Stimulated activated memory B cell treated with anti-CD40 and anti-IgM and Interleukin-4, amounts not matched to agents 10 μg/mL and 1 μg/mL and 100 μg/mL, for 72 hours (primary cell): ENCODE results near the gene LRCOL1.

ENCODE experiments used
- ATAC-seq: fragments of 150-1000 bp; cut with Tn5 transposase; 2 replicates; pipeline ENCODE4 v1.10.0; 2021
- H3K27ac Mint-ChIP-seq: one replicate; pipeline ENCODE4 v1.8.0; 2022; ENCODE audit warnings: mild to moderate bottlenecking, mixed read lengths
- H3K27me3 Mint-ChIP-seq: one replicate; pipeline ENCODE4 v1.8.0; 2022; ENCODE audit warnings: mixed read lengths
- H3K36me3 Mint-ChIP-seq: one replicate; pipeline ENCODE4 v1.8.0; 2022; ENCODE audit warnings: mixed read lengths
- H3K4me1 Mint-ChIP-seq: one replicate; pipeline ENCODE4 v1.8.0; 2022; ENCODE audit warnings: mixed read lengths
- H3K4me3 Mint-ChIP-seq: one replicate; pipeline ENCODE4 v1.8.0; 2022; ENCODE audit warnings: mild to moderate bottlenecking, moderate library complexity, mixed read lengths
- H3K9me3 Mint-ChIP-seq: one replicate; pipeline ENCODE4 v1.8.0; 2022; ENCODE audit warnings: mixed read lengths

LRCOL1 gene

GRCh38 chr12:132610051-132610759 lies at the start of gene LRCOL1:
LRCOL1 (minus strand) TSS chr12:132610582; CDS start chr12:132606251, 4,331 bp downstream.
- H3K36me3 Mint-ChIP-seq: no peaks in the 10 kb centered on the region
- peaks cover 16% of the 10 kb centered on the region for H3K4me1 Mint-ChIP-seq
- H3K4me3 Mint-ChIP-seq: peak within 1 kb of the TSS; percentile 68
- peaks cover 64% of the 10 kb centered on the region for H3K27me3 Mint-ChIP-seq
- no peak for ATAC-seq
- H3K27ac Mint-ChIP-seq: peak within 1 kb of the TSS; percentile 11
- H3K9me3 Mint-ChIP-seq: peaks cover 3% of the 10 kb centered on the region

DNA sequence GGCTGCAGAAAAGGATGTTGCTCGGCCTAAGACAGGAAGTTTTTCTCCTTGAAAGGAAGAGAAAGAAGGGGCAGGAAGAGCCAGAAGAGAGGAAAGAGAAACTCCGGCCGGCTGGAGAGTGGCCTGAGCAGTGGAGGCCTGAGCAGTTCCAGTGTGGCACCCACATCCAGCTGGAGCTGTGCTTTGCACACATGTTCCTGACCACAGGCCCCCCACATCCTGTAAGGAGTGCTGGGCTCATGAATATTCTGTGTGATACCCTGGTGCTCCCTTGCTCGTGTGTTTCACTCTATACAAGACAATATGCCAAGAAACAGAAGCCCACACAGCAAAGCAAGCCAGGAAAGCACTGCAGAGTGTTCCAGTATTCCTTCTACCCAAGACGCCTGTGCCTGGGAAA lies 49.7 kb upstream of the LRCOL1 start:
- H3K36me3 Mint-ChIP-seq: peaks cover 72% of the 10 kb centered on the region
- no peak overlapping the region for H3K4me3 Mint-ChIP-seq
- H3K27me3 Mint-ChIP-seq: no peaks in the 10 kb centered on the region
- no peak for ATAC-seq
- peaks cover 4% of the 10 kb centered on the region for H3K4me1 Mint-ChIP-seq
- H3K27ac Mint-ChIP-seq: no peak overlapping the region
- no peaks in the 10 kb centered on the region for H3K9me3 Mint-ChIP-seq

GRCh38 chr12:132659146-132659545 lies 48.8 kb upstream of the LRCOL1 start:
- no peaks in the 10 kb centered on the region for H3K9me3 Mint-ChIP-seq
- no peak overlapping the region for H3K27ac Mint-ChIP-seq
- no peak overlapping the region for H3K4me3 Mint-ChIP-seq
- H3K27me3 Mint-ChIP-seq: no peaks in the 10 kb centered on the region
- H3K4me1 Mint-ChIP-seq: peaks cover 4% of the 10 kb centered on the region
- peaks cover 73% of the 10 kb centered on the region for H3K36me3 Mint-ChIP-seq
- no peak for ATAC-seq

GRCh38 chr12:132658149-132658894 lies 47.9 kb upstream of the LRCOL1 start:
- H3K9me3 Mint-ChIP-seq: no peaks in the 10 kb centered on the region
- no peak overlapping the region for H3K4me3 Mint-ChIP-seq
- H3K27me3 Mint-ChIP-seq: no peaks in the 10 kb centered on the region
- H3K27ac Mint-ChIP-seq: no peak overlapping the region
- peaks cover 4% of the 10 kb centered on the region for H3K4me1 Mint-ChIP-seq
- peaks cover 74% of the 10 kb centered on the region for H3K36me3 Mint-ChIP-seq
- ATAC-seq: no peak

DNA sequence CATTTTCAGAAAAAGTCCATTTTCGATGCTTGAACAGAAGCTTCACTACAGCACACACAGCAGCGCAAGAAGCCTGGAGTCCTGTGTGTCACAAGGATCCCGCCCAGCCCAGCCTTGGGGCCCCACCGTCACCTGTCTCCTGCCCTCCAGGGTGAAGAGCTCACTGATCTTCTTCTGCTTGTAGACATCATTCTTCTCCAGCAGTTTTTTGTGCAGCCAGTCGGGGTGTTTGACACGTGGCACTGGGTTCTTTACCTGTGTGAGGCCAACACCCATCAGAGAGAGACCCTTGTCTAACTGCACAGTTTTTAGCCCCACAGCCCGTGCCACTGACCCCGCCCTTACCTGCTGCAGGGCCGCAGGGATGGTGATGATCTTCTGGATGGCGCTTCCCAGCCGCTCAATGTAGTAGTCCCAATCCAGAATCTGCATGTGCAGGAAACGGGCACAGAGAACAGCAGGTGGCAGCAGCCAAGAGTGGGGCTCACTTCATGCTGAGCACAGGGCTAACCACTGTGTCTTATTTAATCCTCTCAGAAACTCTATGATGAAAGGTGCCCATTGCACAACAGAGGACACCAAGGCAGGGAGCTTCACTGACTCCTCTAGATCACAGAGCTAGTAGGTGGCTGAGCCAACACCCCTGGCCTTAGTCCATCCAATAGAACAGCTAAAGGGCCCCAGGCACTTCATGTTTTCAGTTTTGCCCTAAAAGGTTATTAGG lies 46.8 kb upstream of the LRCOL1 start:
- no peak for ATAC-seq
- no peak overlapping the region for H3K4me3 Mint-ChIP-seq
- H3K4me1 Mint-ChIP-seq: no peaks in the 10 kb centered on the region
- no peaks in the 10 kb centered on the region for H3K9me3 Mint-ChIP-seq
- no peaks in the 10 kb centered on the region for H3K27me3 Mint-ChIP-seq
- peaks cover 71% of the 10 kb centered on the region for H3K36me3 Mint-ChIP-seq
- H3K27ac Mint-ChIP-seq: no peak overlapping the region

- no peak overlapping the region for H3K4me3 Mint-ChIP-seq
- H3K36me3 Mint-ChIP-seq: peaks cover 63% of the 10 kb centered on the region
- H3K27me3 Mint-ChIP-seq: no peaks in the 10 kb centered on the region
Measured at GRCh38 chr12:132653567-132654290, 43.3 kb upstream of the LRCOL1 start.

GRCh38 chr12:132651444-132652100 lies 41.2 kb upstream of the LRCOL1 start:
- Mint-ChIP-seq H3K4me3 (no peak overlapping the region), H3K9me3 (no peaks in the 10 kb centered on the region), H3K36me3 (peaks cover 58% of the 10 kb centered on the region), H3K4me1 (no peaks in the 10 kb centered on the region), H3K27me3 (no peaks in the 10 kb centered on the region), H3K27ac (no peak overlapping the region)
- ATAC-seq: no peak

More at GRCh38 chr12:132653567-132654290, 43.3 kb upstream of the LRCOL1 start:
- no peaks in the 10 kb centered on the region for H3K4me1 Mint-ChIP-seq
- no peak for ATAC-seq
- no peaks in the 10 kb centered on the region for H3K9me3 Mint-ChIP-seq
- no peak overlapping the region for H3K27ac Mint-ChIP-seq

DNA sequence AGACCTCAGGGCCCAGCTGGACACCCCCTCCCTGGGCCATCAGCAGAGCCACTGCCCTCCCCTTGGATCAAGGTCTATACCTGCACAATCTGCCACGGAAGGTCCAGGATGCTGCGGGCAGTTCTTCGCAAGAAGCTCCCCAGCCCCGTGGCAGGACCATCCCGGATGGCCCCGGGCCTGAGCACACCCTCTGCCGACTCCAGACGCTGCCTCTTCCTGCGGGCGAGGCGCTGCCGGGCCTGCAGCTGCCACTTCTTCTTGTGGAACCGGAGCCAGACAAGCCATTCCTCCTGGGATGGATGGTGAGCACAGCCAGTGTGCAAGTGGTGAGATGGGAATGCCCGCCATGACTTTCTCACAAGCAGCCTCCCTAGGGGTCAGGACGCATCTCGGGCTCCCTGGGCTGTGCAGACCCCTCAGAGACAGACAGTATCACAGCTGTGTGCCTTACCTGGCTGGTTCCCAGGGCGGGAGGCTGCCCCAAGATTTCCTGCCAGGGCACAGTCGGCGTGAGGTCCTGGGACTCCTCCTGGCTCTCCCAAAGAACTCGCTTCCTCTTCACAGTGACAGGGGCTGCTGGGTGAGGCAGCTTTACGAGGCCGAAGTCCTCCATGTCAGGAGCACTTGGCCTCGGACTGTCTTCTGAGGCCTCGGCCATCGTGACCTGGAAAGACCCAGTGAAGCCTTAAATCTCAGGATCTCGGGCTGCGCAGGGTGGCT lies 39.0 kb upstream of the LRCOL1 start:
- no peaks in the 10 kb centered on the region for H3K9me3 Mint-ChIP-seq
- ATAC-seq: peak; percentile 31
- peaks cover 55% of the 10 kb centered on the region for H3K36me3 Mint-ChIP-seq
- H3K4me1 Mint-ChIP-seq: no peaks in the 10 kb centered on the region
- no peak overlapping the region for H3K4me3 Mint-ChIP-seq
- H3K27me3 Mint-ChIP-seq: no peaks in the 10 kb centered on the region
- no peak overlapping the region for H3K27ac Mint-ChIP-seq

GRCh38 chr12:132648616-132649225 lies 38.3 kb upstream of the LRCOL1 start:
- H3K4me3 Mint-ChIP-seq: no peak overlapping the region
- H3K4me1 Mint-ChIP-seq: no peaks in the 10 kb centered on the region
- no peak overlapping the region for H3K27ac Mint-ChIP-seq
- no peaks in the 10 kb centered on the region for H3K9me3 Mint-ChIP-seq
- no peak for ATAC-seq
- no peaks in the 10 kb centered on the region for H3K27me3 Mint-ChIP-seq
- peaks cover 50% of the 10 kb centered on the region for H3K36me3 Mint-ChIP-seq

DNA sequence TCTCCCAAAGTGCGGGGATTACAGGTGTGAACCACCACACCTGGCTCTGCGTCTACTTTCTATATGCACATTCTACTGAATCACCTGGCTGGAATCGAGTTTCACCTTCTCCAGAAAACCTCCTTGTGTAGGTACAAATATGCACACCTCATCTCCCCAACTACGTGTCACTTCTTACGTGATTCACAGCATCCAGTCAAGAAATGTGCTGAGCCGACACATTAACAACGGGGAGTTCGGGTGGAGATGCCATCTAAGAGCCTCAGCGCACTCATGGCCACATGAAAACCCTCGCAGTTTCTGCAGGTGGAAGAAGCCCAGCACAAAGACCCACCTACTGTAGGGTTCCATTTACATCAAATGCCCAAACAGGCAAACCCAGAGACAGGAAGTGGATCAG lies 37.5 kb upstream of the LRCOL1 start:
- no peaks in the 10 kb centered on the region for H3K4me1 Mint-ChIP-seq
- no peaks in the 10 kb centered on the region for H3K27me3 Mint-ChIP-seq
- no peak overlapping the region for H3K4me3 Mint-ChIP-seq
- no peak for ATAC-seq
- H3K9me3 Mint-ChIP-seq: no peaks in the 10 kb centered on the region
- H3K27ac Mint-ChIP-seq: no peak overlapping the region
- H3K36me3 Mint-ChIP-seq: peaks cover 51% of the 10 kb centered on the region

DNA sequence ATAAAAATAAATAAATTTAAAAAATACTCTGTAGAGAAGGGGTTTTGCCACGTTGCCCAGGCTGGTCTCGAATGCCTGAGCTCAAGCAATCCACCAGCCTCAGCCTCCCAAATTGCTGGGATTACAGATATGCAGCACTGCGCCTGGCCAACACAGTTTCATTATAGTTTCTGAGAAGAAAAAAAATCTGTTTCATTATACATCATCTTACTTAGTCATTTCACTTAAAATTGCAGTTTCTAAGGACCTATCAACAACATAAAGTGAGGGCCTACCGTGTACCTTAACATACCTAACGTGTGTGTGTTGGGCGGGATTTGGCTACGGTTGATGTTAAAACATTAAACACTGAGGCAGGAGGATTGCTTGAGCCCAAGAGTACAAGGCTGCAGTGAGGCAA lies 36.5 kb upstream of the LRCOL1 start:
- H3K27me3 Mint-ChIP-seq: no peaks in the 10 kb centered on the region
- no peak overlapping the region for H3K4me3 Mint-ChIP-seq
- H3K4me1 Mint-ChIP-seq: no peaks in the 10 kb centered on the region
- no peaks in the 10 kb centered on the region for H3K9me3 Mint-ChIP-seq
- H3K27ac Mint-ChIP-seq: no peak overlapping the region
- ATAC-seq: no peak
- H3K36me3 Mint-ChIP-seq: peaks cover 55% of the 10 kb centered on the region

GRCh38 chr12:132642846-132643835 lies 32.8 kb upstream of the LRCOL1 start:
- no peak for ATAC-seq
- H3K4me3 Mint-ChIP-seq: no peak overlapping the region
- no peak overlapping the region for H3K27ac Mint-ChIP-seq
- H3K9me3 Mint-ChIP-seq: no peaks in the 10 kb centered on the region
- no peaks in the 10 kb centered on the region for H3K27me3 Mint-ChIP-seq
- peaks cover 59% of the 10 kb centered on the region for H3K36me3 Mint-ChIP-seq
- H3K4me1 Mint-ChIP-seq: no peaks in the 10 kb centered on the region
